ENCODE data around the gene ACSS2. TPM values are rescaled to one million over a fixed set of nuclear protein-coding genes. Genes with fewer than 3 reads are reported as not detected.

The ACSS2 gene
- total and polyA plus RNA-seq, 2 experiments from 2014 or later = 26.1 to 49.3 TPM

GRCh38 chr20:34938466-34939163, 62.2 kb downstream of the ACSS2 start (continued):
- no peak for TF ChIP-seq ZNF462 (CRISPR knock-in tag; IDR thresholded peaks at IDR 0.05)
- no peak for TF ChIP-seq POLR2AphosphoS5 (IDR thresholded peaks at IDR 0.05; ENCODE audit: low read depth)
- TF ChIP-seq CREB1 (CRISPR knock-in tag; IDR thresholded peaks at IDR 0.05; ENCODE audit: low read depth) = no peak
- TF ChIP-seq STAT1 (IDR thresholded peaks at IDR 0.05; ENCODE audit: unreplicated experiment) = no peak
- TF ChIP-seq ZNF114 (CRISPR knock-in tag; IDR thresholded peaks at IDR 0.05) = no peak

GRCh38 chr20:34940081-34940481, 63.7 kb downstream of the ACSS2 start:
- Histone ChIP-seq H3K4me2 (no peak overlapping the region), H4K20me1 (replicated peaks; ENCODE audit: insufficient read depth) (peaks cover 4% of the 10 kb centered on the region; the same call in 1 of the 2 replicates), H3K4me3 (no peak overlapping the region), H3K27me3 (ENCODE audit: insufficient read depth) (no peaks in the 10 kb centered on the region), H3K27ac (ENCODE audit: low read depth) (no peak overlapping the region), H3K4me1 (ENCODE audit: insufficient read depth) (no peaks in the 10 kb centered on the region), H3K36me3 (ENCODE audit: insufficient read depth) (peaks cover 7% of the 10 kb centered on the region; the same call in 1 of the 2 replicates), H3F3A (replicated peaks; ENCODE audit: low read depth) (no peaks in the 10 kb centered on the region), H3K79me2 (replicated peaks; ENCODE audit: insufficient read depth) (no peaks in the 10 kb centered on the region), H3K9me2 (ENCODE audit: insufficient read depth) (no peaks in the 10 kb centered on the region), H2AFZ (no peak overlapping the region)
- ATAC-seq = no peak
- no peaks in the 10 kb centered on the region for H3K4me1 Mint-ChIP-seq
- no peak overlapping the region for H3K27ac Mint-ChIP-seq
- no peaks in the 10 kb centered on the region for H3K9me3 Mint-ChIP-seq
- no peaks in the 10 kb centered on the region for H3K27me3 Mint-ChIP-seq (ENCODE audit: insufficient read depth, low read depth, poor library complexity)
- H3K4me3 Mint-ChIP-seq = no peak overlapping the region
- no peak for DNase-seq (ENCODE audit: low spot score)
- peaks cover 27% of the 10 kb centered on the region for H3K36me3 Mint-ChIP-seq (ENCODE audit: low read depth)
- TF ChIP-seq CTCF (conservative IDR thresholded peaks at IDR 0.05; ENCODE audit: low read depth in 2 of 2) = no peak
- no peak for TF ChIP-seq EZH2phosphoT487 (IDR thresholded peaks at IDR 0.05; ENCODE audit: unreplicated experiment)
- TF ChIP-seq NANOG (IDR thresholded peaks at IDR 0.05; ENCODE audit: borderline replicate concordance) = no peak
- TF ChIP-seq EZH2 (IDR thresholded peaks at IDR 0.05; ENCODE audit: low read depth, unreplicated experiment) = no peak
- TF ChIP-seq STAT1 (IDR thresholded peaks at IDR 0.05; ENCODE audit: unreplicated experiment) = no peak
- TF ChIP-seq ZNF114 (CRISPR knock-in tag; IDR thresholded peaks at IDR 0.05) = no peak
- no peak for TF ChIP-seq ZNF331 (CRISPR knock-in tag; IDR thresholded peaks at IDR 0.05; ENCODE audit: low read depth)
- no peak for TF ChIP-seq REST (IDR thresholded peaks at IDR 0.05; ENCODE audit: unreplicated experiment)
- TF ChIP-seq POLR2AphosphoS5 (IDR thresholded peaks at IDR 0.05; ENCODE audit: low read depth) = no peak

All from GM23338 (cell line).